Muscle layer of colon (tissue), 2 donors: ENCODE measurements around the gene KCNMA1.

Source experiments
- H3K27ac ChIP-seq: one replicate; pipeline ENCODE4 v1.7.0; 2013; ENCODE audit warnings: low read depth, mild to moderate bottlenecking, low read length, moderate library complexity
- H3K27me3 ChIP-seq, 2 donors: one replicate each; pipeline ENCODE4 v1.7.0; 2013; ENCODE audit warnings: low read length in 2 of 2, mild to moderate bottlenecking in 2 of 2; ENCODE audit not compliant: insufficient read depth in 2 of 2, control insufficient read depth in 1 of 2
- H3K36me3 ChIP-seq: one replicate; pipeline ENCODE4 v1.7.0; 2013; ENCODE audit warnings: mild to moderate bottlenecking, low read length; ENCODE audit not compliant: insufficient read depth
- H3K4me1 ChIP-seq: one replicate; pipeline ENCODE4 v1.7.0; 2013; ENCODE audit warnings: mild to moderate bottlenecking, low read length; ENCODE audit not compliant: insufficient read depth
- H3K4me3 ChIP-seq, 2 donors: one replicate each; pipeline ENCODE4 v1.7.0; 2013; ENCODE audit warnings: low read length in 2 of 2, low read depth in 1 of 2, mild to moderate bottlenecking in 1 of 2, moderate library complexity in 1 of 2
- H3K9ac ChIP-seq: one replicate; pipeline ENCODE4 v1.7.0; 2013; ENCODE audit warnings: low read length
- H3K9me3 ChIP-seq: one replicate; pipeline ENCODE4 v1.7.0; 2013; ENCODE audit warnings: mild to moderate bottlenecking, low read length
- donor health status: abdominal sarcoma.
- donor health status: Adenocarcinoma of cecum.

The KCNMA1 gene

DNA sequence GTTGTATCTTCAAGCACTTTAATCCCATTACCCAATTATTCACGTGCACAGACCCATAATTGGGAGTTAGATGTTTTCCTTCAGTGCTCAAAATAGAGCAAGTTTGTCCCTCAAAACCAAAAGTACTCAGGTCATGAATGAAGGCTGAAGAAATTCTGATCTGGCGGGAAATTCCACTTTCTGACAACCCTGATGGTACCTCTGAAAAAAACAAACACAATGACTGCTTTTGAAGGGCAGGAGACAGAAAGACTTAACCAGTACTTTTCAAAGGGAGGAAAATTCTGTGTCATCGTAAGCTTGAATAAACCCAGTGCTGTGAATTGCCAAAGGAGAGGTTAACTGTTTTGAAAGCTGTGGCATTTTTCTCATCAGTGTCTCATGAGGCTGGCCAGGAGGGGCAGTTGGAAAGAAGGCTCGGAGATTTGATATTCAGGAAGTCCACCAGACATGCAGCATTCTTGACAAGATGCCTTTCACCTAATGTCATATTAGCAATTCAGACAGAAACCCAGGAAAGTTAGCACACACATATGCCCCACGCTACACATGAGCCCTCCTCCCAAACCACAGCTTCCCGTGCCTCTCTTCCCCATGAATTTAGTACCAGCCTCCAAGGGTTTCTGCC, 347.0 kb downstream of the KCNMA1 start:
- no peak overlapping the region for H3K9ac ChIP-seq
- peaks cover 65% of the 10 kb centered on the region for H3K4me1 ChIP-seq
- no peaks in the 10 kb centered on the region for H3K9me3 ChIP-seq
- peak overlapping the region in 1 of 2 donors; percentile 11 for H3K4me3 ChIP-seq
- H3K36me3 ChIP-seq, result no peaks in the 10 kb centered on the region
- H3K27me3 ChIP-seq, result no peaks in the 10 kb centered on the region
- H3K27ac ChIP-seq, result peak overlapping the region; percentile 47

- peak overlapping the region; percentile 12 for H3K27ac ChIP-seq
- H3K9me3 ChIP-seq, result no peaks in the 10 kb centered on the region
- no peaks in the 10 kb centered on the region for H3K27me3 ChIP-seq
- no peak overlapping the region for H3K4me3 ChIP-seq
- H3K36me3 ChIP-seq, result no peaks in the 10 kb centered on the region
- no peak overlapping the region for H3K9ac ChIP-seq
- H3K4me1 ChIP-seq, result peaks cover 68% of the 10 kb centered on the region
Observed at GRCh38 chr10:77289790-77290189, 347.8 kb downstream of the KCNMA1 start.

GRCh38 chr10:77289027-77289501, 348.5 kb downstream of the KCNMA1 start:
- Histone ChIP-seq H3K27ac (peak overlapping the region; percentile 12), H3K4me1 (peaks cover 68% of the 10 kb centered on the region)

GRCh38 chr10:77287647-77288120, 349.9 kb downstream of the KCNMA1 start:
- Histone ChIP-seq H3K9ac (no peak overlapping the region), H3K4me1 (peaks cover 76% of the 10 kb centered on the region), H3K36me3 (no peaks in the 10 kb centered on the region), H3K27ac (peak overlapping the region; percentile 69), H3K4me3 (no peak overlapping the region), H3K9me3 (no peaks in the 10 kb centered on the region), H3K27me3 (no peaks in the 10 kb centered on the region)

More at GRCh38 chr10:77289027-77289501, 348.5 kb downstream of the KCNMA1 start:
- H3K9ac ChIP-seq, result no peak overlapping the region
- no peaks in the 10 kb centered on the region for H3K9me3 ChIP-seq
- H3K4me3 ChIP-seq, result no peak overlapping the region
- no peaks in the 10 kb centered on the region for H3K36me3 ChIP-seq
- H3K27me3 ChIP-seq, result no peaks in the 10 kb centered on the region

GRCh38 chr10:77286531-77287508, 350.8 kb downstream of the KCNMA1 start:
- Histone ChIP-seq H3K36me3 (no peaks in the 10 kb centered on the region), H3K4me1 (peaks cover 76% of the 10 kb centered on the region), H3K27me3 (no peaks in the 10 kb centered on the region), H3K4me3 (no peak overlapping the region), H3K9ac (no peak overlapping the region), H3K9me3 (no peaks in the 10 kb centered on the region), H3K27ac (peak overlapping the region; percentile 38)

- H3K4me3 ChIP-seq, result no peak overlapping the region
- no peaks in the 10 kb centered on the region for H3K27me3 ChIP-seq
- H3K36me3 ChIP-seq, result no peaks in the 10 kb centered on the region
- H3K27ac ChIP-seq, result no peak overlapping the region
- peaks cover 71% of the 10 kb centered on the region for H3K4me1 ChIP-seq
- H3K9ac ChIP-seq, result no peak overlapping the region
- no peaks in the 10 kb centered on the region for H3K9me3 ChIP-seq
Observed at GRCh38 chr10:77285529-77286182, 352.0 kb downstream of the KCNMA1 start.

- Histone ChIP-seq H3K27ac (no peak overlapping the region), H3K4me1 (peaks cover 62% of the 10 kb centered on the region), H3K4me3 (no peak overlapping the region), H3K36me3 (no peaks in the 10 kb centered on the region), H3K9ac (no peak overlapping the region), H3K27me3 (no peaks in the 10 kb centered on the region), H3K9me3 (no peaks in the 10 kb centered on the region)
Observed at GRCh38 chr10:77284797-77285196, 352.8 kb downstream of the KCNMA1 start.

DNA sequence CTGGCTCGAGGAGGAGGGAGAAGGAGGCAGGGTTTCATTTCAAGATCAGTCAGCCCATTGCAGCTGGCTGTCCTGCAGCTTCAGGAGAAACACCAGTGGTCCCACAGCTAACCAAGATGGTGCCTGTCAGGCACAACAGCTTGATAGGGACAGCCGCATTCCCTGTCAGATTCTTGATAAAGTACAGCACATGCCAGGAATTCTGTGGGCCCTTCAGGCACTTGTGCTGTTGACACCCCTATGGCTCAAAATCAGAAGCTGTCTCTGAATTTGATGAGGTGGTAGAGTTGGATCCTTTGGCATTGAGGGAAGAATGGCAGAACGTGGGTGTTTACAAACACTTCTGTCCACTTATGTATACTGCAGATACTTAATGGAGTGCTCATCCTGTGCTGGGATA, 354.3 kb downstream of the KCNMA1 start:
- H3K4me1 ChIP-seq, result peaks cover 57% of the 10 kb centered on the region
- H3K4me3 ChIP-seq, result no peak overlapping the region
- no peak overlapping the region for H3K27ac ChIP-seq
- no peaks in the 10 kb centered on the region for H3K36me3 ChIP-seq
- no peaks in the 10 kb centered on the region for H3K9me3 ChIP-seq
- H3K27me3 ChIP-seq, result no peaks in the 10 kb centered on the region
- no peak overlapping the region for H3K9ac ChIP-seq

DNA sequence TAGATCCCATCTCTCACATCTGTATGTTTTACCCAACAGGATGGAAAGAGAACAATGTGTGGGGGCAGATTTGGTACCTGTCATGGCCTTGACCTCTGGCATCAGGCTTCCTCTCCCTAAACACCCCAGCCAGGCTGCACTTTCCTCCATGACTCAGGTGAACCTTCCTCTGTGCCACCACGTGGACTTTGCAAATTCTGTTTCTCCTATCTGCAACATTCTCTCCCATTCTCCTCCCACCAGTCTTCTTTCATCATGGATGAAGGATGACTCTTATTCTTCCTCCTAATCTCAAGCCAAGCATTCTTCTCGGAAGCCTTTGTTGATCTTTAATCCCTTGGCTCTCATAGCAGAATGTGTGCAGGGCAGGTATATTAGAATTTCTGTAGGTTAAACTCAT, 355.4 kb downstream of the KCNMA1 start:
- no peaks in the 10 kb centered on the region for H3K36me3 ChIP-seq
- H3K4me3 ChIP-seq, result no peak overlapping the region
- H3K9ac ChIP-seq, result no peak overlapping the region
- no peaks in the 10 kb centered on the region for H3K9me3 ChIP-seq
- no peak overlapping the region for H3K27ac ChIP-seq
- peaks cover 49% of the 10 kb centered on the region for H3K4me1 ChIP-seq
- H3K27me3 ChIP-seq, result no peaks in the 10 kb centered on the region

DNA sequence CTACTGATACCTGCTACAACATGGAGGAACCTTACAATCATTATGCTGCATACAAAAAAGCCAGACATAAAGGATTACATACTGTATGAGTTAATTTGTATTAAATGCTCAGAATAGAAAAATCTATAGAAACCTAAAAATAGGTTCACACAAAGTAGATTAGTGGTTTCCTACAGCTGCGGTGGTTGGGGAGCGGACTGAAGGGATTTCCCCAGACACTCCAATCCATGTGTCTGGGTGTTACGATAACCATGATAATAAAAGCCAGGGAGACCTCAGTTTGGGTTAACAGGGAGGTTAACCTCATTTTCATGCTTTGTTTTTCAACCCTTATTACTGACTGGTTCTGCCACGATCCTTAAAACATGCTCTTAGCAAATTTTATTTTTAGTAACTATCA, 355.9 kb downstream of the KCNMA1 start:
- H3K27me3 ChIP-seq, result no peaks in the 10 kb centered on the region

GRCh38 chr10:77279207-77279606, 358.4 kb downstream of the KCNMA1 start:
- Histone ChIP-seq H3K4me1 (peaks cover 57% of the 10 kb centered on the region), H3K9me3 (no peaks in the 10 kb centered on the region), H3K27ac (no peak overlapping the region), H3K27me3 (no peaks in the 10 kb centered on the region), H3K36me3 (no peaks in the 10 kb centered on the region), H3K4me3 (no peak overlapping the region), H3K9ac (no peak overlapping the region)

More for the DNA sequence above, 355.9 kb downstream of the KCNMA1 start:
- Histone ChIP-seq H3K9ac (no peak overlapping the region), H3K36me3 (no peaks in the 10 kb centered on the region), H3K4me3 (no peak overlapping the region), H3K27ac (no peak overlapping the region), H3K9me3 (no peaks in the 10 kb centered on the region), H3K4me1 (peaks cover 47% of the 10 kb centered on the region)
